HG03432 (cell line): Measurements from ENCODE around the gene IKBKE.

ENCODE experiments used
- ATAC-seq: cut with Tn5 transposase; IDR thresholded peaks from one replicate; pipeline ENCODE4 v1.9.1; 2021; ENCODE audit warnings: mild to moderate bottlenecking, moderate library complexity; ENCODE audit not compliant: unreplicated experiment

The IKBKE gene

DNA sequence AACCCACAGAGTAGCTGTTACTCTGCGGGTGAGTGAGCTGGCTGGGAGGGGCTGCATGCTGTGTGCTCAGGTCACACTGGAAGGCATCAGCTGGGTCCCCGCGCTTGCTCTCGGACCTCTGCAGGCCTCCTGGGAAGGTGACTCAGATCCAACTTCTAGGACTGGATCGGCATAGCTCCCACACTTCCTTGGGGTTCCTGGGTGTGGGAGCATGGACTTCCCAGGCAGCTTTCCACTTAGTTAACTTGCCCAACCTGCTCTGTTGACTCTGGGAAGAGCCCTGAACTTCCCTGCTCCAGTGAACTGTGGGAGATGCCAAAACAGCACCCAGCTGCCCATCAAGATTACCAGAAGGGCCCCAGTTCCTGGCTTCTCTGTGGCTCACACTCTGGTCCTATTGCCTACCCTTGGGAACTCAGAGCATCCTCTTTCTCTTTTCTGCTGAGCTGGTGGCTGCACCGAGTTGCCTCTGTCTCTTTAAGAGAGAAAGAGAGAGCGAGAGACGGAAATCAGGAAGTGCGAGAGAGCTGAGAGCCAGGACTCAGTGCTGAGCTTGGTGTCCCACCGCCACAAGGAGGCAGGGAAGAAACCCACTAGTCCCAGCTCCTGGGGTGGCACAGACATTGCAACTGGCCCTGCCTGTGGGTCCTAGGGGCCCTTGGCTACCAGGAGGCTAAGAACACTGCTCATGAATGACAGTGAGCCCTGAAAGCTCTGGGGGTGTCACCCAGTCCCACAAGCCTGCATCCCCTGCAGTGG, at the start of gene IKBKE:
Gene IKBKE, plus strand, starts transcription at position 544 of the 759 bp plus-strand sequence. CDS start 2,752 bp downstream, outside the sequence.
- ATAC-seq: peak; percentile 62

DNA sequence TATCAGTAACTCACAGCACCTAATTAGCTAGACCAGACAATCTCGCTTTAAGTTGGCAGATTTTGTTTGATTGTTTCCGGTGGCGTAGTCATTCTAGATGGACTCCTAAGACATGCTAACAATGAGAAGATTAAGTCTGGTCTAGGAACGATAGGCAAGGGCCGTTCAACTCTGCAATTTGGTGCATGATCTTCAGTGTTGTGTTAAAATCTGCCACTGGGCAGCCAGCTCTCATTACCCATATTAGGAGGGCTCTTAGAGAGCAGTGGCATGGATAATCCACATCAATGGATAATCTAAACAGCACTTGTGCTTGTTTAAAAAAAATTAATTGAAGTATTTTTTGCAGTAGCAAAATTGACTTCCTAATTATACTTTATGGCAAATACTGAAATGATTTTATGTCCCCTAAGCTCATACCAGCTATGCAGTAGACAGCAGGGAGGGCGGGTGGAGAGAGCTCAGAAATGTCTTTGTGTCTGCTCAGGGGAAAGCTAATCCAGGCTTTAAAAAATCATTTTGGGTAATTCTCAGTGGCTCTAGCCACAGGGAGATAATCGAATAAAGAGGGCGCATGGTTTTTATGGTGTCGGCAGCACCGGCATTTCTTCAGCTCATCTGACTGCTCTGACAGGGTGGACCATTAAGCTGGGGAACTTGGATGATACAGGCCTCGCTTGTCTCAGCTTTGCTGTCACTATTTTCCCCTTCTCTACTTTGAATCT, 48.5 kb upstream of the IKBKE start:
- ATAC-seq: no peak

DNA sequence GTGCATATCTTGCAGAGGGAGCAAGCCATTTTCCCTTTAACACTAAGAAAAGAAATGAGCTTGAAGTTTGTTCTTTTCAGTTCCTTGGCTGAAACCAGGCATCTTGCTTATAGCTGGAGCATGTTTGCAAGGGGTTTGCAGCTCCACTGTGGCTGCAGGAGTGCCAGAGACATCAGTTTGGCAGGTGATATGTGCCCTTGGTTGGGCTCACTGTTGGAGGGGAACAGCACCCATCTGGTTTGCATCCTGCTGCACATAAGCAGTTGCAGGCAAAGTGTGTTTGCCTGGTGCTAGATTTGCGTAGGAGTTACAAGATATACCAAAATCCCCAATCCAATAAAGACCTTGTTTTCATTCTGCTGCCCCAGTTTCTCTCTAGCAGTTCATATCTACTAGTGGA, 47.8 kb upstream of the IKBKE start:
- no peak for ATAC-seq

DNA sequence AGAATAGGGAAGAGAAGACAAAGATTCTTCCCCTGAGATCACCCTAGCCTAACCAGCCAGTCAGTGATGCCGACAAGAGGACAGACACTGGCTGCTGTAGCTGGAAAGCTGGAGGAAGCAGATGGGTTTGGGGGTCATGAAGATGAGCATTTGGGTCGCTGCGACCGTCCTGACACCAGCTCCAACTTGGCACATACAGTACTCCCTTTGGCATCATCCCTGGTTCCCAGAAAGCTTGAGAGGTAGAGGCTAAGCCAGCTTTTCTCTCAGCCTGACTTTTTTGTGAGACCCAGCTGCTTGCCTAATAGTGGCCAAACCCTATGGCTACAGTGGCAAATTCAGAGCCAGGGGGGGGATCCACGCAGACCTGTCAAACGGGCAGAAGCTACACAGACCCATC, 43.0 kb upstream of the IKBKE start:
- ATAC-seq: no peak

DNA sequence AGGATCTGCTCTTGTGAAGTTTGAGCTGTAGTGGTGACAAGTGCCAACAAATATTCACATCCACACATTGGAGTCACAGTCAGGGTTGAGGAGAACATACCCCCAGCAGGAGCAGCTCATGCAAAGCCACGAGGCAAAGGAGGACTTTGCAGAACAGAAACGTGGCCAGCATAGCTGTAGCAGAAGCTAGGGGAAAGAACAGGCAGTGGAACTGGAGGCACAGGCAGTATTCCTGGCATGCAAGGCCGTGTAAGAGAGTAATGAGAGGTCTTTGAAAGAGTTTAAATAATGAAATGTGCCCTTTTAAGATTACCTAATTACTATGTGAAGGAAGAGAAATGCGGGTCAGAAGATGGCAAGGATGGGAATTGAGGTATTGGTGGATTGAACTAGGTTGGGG, 40.9 kb upstream of the IKBKE start:
- no peak for ATAC-seq

DNA sequence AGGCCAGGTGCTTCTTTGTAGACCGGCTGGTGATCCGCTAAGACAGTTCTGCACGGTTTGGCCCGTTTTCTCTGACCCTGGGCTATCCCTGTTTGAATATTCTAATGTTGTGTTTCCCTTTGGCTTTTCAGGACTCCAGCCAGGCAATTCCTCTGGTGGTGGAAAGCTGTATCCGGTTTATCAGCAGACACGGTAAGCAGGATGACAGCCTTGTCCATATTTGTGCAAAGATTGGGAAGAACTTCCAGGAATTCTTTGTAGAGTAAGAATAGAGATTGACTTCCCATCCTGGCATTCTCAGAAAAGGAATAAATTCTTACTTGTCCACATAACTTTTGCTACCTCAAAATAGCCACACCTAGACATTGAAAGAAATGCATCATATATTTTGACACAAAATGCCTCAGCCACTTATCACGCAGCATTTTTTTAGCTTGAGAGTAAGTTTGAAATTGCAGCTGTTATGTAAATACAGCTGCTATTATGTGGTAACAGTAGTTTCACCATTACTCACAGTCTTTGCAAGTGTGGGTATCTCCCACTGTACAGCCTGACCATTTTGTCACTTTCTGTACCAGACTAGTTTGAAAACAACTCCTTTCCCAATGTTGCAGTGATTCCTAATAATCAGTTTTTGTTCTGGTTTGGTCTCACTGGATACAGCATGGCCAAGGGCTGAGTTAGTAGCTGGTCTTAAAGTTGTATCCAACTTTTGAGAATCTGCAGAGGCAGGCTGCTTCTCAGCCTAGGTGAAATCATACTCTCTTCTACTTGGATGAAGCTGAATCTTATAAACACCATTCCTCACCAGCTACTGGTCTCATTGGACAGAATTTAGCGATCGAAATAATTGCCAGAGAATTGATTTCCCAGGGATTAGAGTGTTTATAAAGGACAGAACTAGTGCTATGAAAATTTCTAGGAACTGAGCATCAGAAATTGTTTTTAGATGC, 40.0 kb upstream of the IKBKE start:
- peak; percentile 95 for ATAC-seq

DNA sequence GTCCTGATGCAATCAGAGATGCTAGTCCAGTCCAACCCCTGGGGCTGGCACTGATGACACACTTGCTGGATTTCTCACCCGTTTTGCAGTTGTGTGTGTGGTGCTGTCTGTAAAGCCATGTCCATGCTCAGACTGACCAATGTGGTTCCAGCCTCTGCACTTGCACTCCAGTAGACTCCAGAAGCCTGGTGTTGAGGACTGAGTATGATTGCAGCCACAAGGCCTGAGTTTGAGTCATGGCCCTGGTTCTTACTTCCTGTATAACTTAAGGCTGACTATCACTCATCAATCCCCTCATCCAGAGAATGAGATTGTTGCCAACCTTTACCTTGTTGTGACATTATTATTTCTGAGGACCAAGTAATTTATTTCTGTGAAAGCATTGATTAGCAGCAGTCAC, 34.8 kb upstream of the IKBKE start:
- ATAC-seq: no peak

DNA sequence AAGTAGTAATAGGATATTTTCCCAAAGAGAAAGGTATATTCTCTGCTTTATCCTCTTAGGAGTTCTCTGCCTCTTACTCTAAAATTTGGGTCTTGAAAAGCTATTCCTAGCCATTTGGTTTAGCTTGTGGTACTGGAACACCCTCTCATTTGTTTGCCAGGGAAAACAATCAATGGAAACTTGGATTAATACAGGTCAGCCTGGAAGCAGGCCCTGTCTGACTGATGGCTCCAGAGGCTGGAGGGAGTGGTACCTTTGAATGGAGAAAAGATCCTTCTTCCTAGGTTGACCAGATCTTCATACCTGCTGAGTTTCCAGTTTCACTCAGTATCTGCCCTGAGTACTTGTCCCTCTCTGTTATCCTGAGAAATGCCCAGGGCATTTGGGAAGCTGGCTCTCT, 31.7 kb upstream of the IKBKE start:
- ATAC-seq: no peak

DNA sequence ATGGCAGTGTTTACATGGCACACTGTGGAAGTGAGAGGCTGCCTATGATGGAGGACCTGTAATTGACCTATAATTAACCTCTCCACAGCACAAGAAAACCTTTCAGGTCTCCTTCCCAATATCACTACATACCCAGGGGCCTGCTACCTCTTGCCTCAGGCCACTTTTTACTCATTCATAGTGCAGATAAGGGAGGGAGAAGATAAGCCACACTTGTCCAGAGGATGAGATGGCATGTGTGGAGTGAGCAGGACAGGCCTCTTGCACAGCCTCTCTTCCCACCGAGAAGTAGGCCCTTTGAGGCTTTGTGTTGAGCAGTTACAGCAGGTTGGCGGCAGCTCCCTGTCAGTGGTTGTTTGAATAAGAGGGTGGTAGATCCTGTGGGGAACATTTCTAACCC, 31.1 kb upstream of the IKBKE start:
- ATAC-seq: no peak

DNA sequence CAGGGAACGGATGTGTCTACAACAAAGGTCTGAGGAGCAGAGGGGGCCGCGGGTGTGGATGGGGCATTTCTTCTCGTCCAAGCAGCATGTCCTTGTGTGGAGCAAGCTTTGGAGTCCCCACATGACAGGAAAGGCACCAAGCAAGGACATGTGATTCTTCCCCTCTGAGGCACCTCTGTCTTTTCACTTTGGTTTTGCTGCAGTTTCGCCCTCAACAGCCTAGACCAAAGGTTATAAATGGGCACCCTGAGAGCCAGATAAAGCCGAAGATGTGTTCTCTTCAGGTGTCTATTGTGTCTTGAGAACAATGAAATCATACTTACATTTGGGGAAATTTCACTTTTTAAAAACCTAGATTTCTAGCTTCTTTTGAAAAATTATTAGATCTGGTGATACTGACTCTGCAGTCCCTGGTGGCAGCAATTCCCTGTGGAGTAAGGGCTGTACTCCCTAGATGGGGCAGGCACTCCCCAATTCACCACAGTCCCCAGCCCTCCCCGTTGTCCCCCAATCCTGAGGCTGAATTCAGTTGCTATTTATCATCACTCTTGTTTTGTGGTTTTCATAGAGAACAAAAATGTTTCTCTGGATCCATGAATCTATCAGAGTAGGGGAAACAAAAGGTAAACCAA, 28.8 kb upstream of the IKBKE start:
- ATAC-seq: no peak

DNA sequence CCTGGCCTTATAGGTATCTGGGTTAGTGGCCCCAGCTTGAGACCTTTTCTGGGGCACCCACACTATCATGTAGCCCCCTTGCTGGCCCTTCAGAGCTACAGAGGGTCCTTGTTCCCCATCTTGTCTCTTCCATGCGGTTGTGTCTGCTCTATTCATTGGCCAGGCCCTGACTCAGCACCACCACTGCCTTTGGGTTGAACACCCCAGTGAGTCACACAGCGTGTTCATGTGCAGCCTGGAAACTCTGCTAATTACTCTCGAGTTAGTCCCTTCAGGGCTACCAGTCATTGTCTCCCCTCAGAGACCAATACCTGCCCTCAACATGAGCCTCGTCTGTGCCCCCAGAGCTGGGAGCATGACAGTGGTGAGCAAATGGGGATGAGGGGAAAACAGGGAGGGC, 28.2 kb upstream of the IKBKE start:
- ATAC-seq: no peak

DNA sequence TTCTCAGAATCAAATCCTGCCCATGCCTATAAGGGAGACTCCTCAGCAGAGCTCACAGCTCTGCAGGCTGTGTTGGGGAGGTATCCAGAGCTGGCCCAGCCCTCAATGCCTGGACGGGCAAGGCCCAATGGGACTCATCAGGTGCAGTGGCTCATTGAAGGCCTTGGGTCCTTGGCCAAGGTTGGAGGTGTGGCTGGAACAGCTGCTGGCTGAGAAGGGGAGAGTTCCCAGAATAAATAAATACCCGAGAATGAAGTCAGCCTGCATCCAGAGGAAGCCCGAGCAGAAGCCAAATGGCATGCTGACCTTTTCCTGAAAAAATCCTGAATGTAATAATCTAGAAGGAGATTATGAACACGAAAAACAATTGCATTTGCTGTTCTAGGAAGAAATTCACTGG, 25.2 kb upstream of the IKBKE start:
- ATAC-seq: no peak

DNA sequence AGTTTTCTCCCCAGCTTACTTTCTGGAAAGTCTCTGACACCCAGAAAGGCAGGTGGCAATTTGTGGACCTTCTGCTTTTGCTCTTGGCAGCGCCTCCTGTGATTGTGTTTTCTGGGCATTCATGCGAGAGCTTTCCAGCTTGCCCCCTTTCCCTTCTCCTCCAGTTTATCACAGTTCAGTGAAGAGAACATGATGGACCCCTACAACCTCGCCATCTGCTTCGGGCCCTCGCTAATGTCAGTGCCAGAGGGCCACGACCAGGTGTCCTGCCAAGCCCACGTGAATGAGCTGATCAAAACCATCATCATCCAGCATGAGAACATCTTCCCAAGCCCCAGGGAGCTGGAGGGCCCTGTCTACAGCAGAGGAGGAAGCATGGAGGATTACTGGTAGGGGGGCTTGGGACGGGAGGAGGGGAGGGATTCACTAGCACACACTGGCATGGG, 24.3 kb upstream of the IKBKE start:
- no peak for ATAC-seq

DNA sequence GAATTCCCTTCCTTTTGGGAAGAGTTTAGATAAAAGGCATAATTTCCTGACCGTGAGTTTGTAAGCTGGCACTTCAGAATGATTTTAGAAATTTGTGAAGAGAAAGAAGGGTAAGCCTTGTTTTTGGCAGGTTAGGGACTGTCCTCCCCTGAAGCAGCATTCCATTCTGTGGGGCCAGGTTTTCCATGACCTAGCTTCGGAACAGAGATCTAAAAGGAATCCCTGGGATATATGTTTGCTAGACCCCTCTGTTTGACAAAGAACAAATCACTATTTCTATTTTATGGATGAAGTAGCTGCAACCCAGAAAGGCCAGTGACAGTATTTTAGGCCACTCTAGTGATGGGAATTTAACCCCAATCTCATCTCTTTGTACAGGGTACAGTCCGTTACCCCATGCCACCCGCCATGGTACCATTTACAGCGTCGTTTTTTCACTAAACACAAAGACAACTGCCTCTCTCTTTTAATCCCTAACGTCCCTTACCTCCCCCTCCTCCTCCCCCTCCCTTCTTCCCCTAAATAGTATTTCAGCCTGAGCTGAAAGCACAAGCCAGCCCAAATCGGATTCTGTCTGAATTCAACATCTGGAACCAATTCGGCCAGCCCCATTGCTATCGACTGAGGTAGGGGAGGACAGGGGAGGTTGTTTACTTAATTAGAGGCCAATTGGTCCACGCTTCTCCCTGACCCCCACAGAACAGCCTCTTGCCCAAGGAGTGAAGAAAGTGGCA, 23.4 kb upstream of the IKBKE start:
- no peak for ATAC-seq

DNA sequence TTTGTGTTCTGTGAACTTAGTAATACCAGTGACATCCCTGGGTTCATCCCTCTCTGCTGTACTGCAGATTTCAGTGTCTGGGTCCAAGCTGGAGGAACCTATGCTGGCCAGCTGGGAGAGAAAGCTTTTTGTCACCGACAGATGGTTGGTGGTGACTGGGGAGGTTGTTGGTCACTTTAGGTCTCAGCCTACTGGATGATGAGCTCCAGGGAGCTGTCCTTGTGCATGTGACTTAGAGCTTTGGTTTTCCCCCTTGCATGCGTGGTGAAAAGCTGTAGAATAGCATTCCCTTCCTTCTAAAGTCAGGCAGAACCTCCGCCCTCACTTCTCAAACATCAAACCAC, 22.9 kb upstream of the IKBKE start:
- ATAC-seq: no peak

DNA sequence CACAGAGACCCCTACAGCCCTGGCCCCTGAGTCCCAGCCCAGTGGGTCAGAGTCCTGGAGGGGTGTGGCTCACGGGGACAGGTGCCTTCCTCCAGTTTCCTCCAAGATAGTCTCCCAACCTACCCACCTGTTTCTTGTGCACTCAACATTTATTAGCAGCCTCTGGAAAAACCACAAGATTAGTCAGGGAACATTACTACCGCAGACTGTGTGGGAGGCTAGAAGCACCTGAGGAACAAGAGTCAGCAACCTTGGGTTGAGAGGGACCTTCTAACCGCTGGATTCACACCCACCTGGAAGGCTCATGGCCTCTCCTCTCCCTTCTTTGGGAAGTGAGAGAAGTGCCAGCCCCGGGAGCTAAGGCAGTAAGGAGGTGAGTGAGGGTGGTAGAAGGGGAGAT, 22.5 kb upstream of the IKBKE start:
- no peak for ATAC-seq

DNA sequence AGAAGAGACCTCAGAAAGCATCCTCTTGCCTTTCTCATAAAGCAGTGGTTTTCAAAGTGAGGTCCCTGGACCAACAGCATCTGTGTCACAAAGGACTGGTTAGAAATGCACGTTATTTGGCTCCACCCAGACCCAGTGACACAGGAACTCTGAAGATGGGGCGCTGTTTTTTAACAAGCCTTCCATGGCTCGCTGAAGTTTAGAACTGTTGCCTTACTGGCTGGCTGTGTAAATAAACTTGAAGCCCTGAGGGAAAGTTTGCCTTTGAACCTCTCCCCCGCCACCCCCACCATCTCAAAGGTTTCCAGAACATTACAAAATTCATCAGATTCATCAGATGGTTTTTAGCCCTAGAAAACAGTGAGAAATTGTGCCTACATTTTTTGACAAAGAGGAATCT, 21.8 kb upstream of the IKBKE start:
- ATAC-seq: no peak

DNA sequence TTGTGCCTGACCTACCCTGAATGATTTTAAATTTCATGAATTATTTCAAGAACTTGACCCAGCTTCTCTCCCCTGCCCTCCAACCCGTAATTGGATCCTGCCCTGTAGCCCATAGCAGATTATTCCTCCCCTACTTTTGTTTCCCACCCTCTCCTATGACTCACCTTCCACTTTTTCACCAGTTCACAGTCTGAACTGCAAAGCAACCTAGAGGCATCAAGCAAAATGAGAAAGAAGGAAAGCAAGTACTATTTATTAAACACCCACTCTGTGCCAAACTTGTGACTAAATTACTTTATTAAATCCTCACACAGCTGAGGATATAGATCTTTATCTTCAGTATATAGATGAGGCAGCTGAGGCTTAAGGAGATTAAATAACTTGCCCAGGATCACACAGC, 20.7 kb upstream of the IKBKE start:
- ATAC-seq: no peak

DNA sequence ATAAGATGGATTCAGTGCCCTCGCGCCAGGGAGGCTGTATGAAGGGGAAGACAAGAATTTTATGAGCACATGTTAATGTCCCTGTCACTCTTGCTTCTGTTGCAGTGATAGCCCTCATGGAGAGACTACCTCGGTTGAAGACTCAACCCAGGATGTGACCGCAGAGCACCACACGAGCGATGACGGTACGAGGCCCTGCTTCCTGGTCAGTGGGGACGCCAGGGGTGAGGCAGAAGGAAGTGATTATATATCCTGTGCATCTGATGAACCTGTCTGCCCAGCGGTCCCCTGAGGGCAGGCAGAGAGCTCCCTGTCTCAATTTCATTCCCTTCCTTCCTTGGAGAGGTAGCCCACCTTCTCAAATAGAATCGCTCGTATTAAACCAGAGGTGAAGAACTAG, 20.0 kb upstream of the IKBKE start:
- no peak for ATAC-seq

DNA sequence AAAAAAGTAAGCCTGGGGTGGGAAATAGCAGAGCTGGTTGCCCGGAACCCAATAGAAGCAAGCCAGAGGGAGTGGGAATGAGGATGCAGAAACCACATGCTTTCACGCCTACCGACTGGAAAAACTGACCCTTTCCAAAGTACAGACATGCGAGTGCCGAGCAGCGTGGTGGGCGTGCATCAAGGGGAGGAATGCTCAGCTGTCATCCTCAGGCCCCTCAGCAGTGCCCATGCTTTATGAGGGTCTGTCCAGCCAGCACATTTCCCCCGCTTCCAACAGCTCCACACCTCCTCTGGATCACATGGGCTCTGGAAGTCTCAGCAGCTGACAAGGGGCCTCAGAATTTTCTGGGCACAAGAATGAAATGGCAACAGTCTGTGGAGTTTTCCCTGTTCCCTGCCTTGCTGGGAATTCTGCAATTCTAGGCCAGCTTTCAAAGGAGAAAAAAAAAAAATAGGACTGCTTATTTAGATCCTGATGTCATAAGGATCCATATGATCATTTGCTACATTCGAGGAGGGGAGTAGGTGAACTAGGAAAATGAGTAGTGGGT, 19.1 kb upstream of the IKBKE start:
- ATAC-seq: no peak
